Mesendoderm (in vitro differentiated cells): ENCODE data around the gene GOLGA3.
"Not testable (repeated sequence)": the region's sequence is repeated elsewhere in the genome, so short reads cannot be mapped to it uniquely, and the experiment has no call there.

ENCODE experiments used
- DNase-seq: peaks from one replicate; pipeline ENCODE4 v3.0.0; 2013
- H2AK5ac ChIP-seq: 2 replicates; pipeline ENCODE4 v1.6.1; 2013; ENCODE audit warnings: low read length, inconsistent platforms
- H2BK120ac ChIP-seq: 2 replicates; pipeline ENCODE4 v1.6.1; 2013; ENCODE audit warnings: low read depth, mild to moderate bottlenecking, low read length, moderate library complexity, mixed read lengths
- H2BK15ac ChIP-seq: replicated peaks from 2 replicates; pipeline ENCODE4 v1.6.1; 2013; ENCODE audit warnings: low read depth, mild to moderate bottlenecking, moderate library complexity
- H2BK5ac ChIP-seq: 2 replicates; pipeline ENCODE4 v1.6.1; 2013; ENCODE audit warnings: low read length, inconsistent platforms
- H3K18ac ChIP-seq: 2 replicates; pipeline ENCODE4 v1.6.1; 2013; ENCODE audit warnings: mild to moderate bottlenecking, low read length, mixed read lengths
- H3K23ac ChIP-seq: one replicate; pipeline ENCODE4 v1.6.1; 2013; ENCODE audit warnings: low read length
- H3K27ac ChIP-seq: 2 replicates; pipeline ENCODE4 v1.5.1; 2013; ENCODE audit warnings: low read depth, mild to moderate bottlenecking, inconsistent platforms, low read length, moderate library complexity
- H3K27me3 ChIP-seq: 2 replicates; pipeline ENCODE4 v1.6.1; 2013; ENCODE audit warnings: low read length, control low read depth, mild to moderate bottlenecking, inconsistent platforms; ENCODE audit not compliant: insufficient read depth, poor library complexity
- H3K36me3 ChIP-seq: 2 replicates; pipeline ENCODE4 v1.6.1; 2013; ENCODE audit warnings: low read length, inconsistent platforms; ENCODE audit not compliant: control insufficient read depth, insufficient read depth
- H3K4ac ChIP-seq: one replicate; pipeline ENCODE4 v1.6.1; 2013; ENCODE audit warnings: low read depth, mild to moderate bottlenecking, low read length, moderate library complexity
- H3K4me1 ChIP-seq: 2 replicates; pipeline ENCODE4 v1.6.1; 2013; ENCODE audit warnings: low read depth, low read length, inconsistent platforms; ENCODE audit not compliant: control insufficient read depth
- H3K4me2 ChIP-seq: 2 replicates; pipeline ENCODE4 v1.6.1; 2013; ENCODE audit warnings: low read length
- H3K4me3 ChIP-seq: 2 replicates; pipeline ENCODE4 v1.5.1; 2013; ENCODE audit warnings: mild to moderate bottlenecking, low read length
- H3K56ac ChIP-seq: one replicate; pipeline ENCODE4 v1.6.1; 2013; ENCODE audit warnings: low read length
- H3K79me1 ChIP-seq: 2 replicates; pipeline ENCODE4 v1.6.1; 2013; ENCODE audit warnings: low read length, inconsistent platforms
- H3K79me2 ChIP-seq: 2 replicates; pipeline ENCODE4 v1.6.1; 2013; ENCODE audit warnings: mild to moderate bottlenecking, low read length; ENCODE audit not compliant: control insufficient read depth, insufficient read depth
- H3K9ac ChIP-seq: 2 replicates; pipeline ENCODE4 v1.6.1; 2013; ENCODE audit warnings: low read length, inconsistent platforms
- H4K5ac ChIP-seq: one replicate; pipeline ENCODE4 v1.6.1; 2013; ENCODE audit warnings: low read length
- H4K8ac ChIP-seq: one replicate; pipeline ENCODE4 v1.6.1; 2013; ENCODE audit warnings: low read depth, mild to moderate bottlenecking, control low read depth, low read length, moderate library complexity
- WGBS: extraction: QIAGEN DNeasy Blood & Tissue Kit; methylation state at CpG from one replicate; pipeline ENCODE4 v1.1.7; 2013; ENCODE audit warnings: low lambda C conversion rate, missing lambda C conversion rate; ENCODE audit not compliant: insufficient coverage; ENCODE audit errors: extremely low coverage; 5-methylcytosine and 5-hydroxymethylcytosine counted together

GOLGA3 gene

DNA sequence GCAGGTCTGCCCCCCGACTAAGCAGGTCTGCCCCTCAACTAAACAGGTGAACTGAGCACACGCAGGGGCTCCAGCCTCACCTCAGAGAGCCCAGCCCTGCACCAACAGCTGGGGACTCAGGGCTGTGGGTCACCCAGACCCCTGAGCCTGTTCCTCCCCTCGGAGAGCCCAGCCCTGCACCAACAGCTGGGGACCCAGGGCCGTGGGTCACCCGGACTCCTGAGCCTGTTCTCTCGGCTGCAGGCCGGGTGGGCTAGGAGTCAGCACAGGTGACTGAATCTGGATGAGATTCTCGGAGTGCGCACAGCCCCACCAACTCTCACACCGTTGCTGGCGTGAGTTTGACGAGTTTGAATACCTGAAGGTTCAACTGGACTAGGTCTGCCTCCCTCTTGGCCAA, 46.7 kb downstream of the GOLGA3 start:
- Histone ChIP-seq H3K79me2 (no peaks in the 10 kb centered on the region), H2BK5ac (no peak overlapping the region), H2AK5ac (no peak overlapping the region), H3K4ac (no peak overlapping the region), H3K4me3 (no peak overlapping the region), H3K36me3 (peaks cover 30% of the 10 kb centered on the region), H3K4me1 (no peaks in the 10 kb centered on the region), H3K4me2 (no peak overlapping the region), H3K56ac (no peak overlapping the region), H3K9ac (no peak overlapping the region), H4K8ac (no peak overlapping the region), H3K18ac (no peak overlapping the region), H3K27ac (no peak overlapping the region), H3K23ac (no peak overlapping the region), H2BK15ac (no peak overlapping the region), H3K79me1 (peaks cover 3% of the 10 kb centered on the region), H4K5ac (no peak overlapping the region), H2BK120ac (no peak overlapping the region), H3K27me3 (no peaks in the 10 kb centered on the region)
- DNase-seq = no peak
- no CpG with 5 or more reads among the region's 12 CpGs for WGBS

DNA sequence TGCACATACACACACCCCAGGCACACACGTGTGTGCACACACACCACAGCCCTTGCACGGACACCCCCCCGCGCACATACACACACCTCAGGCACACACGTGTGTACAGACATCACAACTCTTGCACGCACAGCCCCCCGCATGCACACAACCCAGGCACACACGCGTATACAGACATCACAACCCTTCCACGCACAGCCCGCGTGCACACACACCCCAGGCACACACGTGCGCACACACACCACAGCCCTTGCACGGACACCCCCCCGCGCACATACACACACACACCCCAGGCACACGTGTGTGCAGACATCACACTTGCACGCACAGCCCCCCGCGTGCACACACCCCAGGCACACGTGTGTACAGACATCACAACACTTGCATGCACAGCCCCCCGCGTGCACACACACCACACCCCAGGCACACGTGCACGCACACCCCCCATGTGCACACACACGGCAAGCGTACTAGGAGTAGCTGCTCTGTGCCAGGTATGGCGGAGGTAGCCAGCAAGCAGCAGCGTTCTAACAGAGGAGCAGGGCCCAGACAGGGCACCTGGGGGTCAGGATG, 48.8 kb downstream of the GOLGA3 start:
- H3K27me3 ChIP-seq = no peaks in the 10 kb centered on the region
- no peak overlapping the region for H2BK120ac ChIP-seq
- no peak overlapping the region for H3K4ac ChIP-seq
- no peak overlapping the region for H3K4me2 ChIP-seq
- no CpG with 5 or more reads among the region's 30 CpGs for WGBS
- H3K4me1 ChIP-seq = no peaks in the 10 kb centered on the region
- no peak overlapping the region for H3K4me3 ChIP-seq
- H3K56ac ChIP-seq = no peak overlapping the region
- H3K23ac ChIP-seq = no peak overlapping the region
- H3K18ac ChIP-seq = no peak overlapping the region
- DNase-seq = no peak
- H3K36me3 ChIP-seq = peaks cover 26% of the 10 kb centered on the region
- no peak overlapping the region for H3K27ac ChIP-seq
- no peak overlapping the region for H4K8ac ChIP-seq
- no peak overlapping the region for H3K9ac ChIP-seq
- no peak overlapping the region for H2BK15ac ChIP-seq
- no peak overlapping the region for H2BK5ac ChIP-seq
- no peak overlapping the region for H4K5ac ChIP-seq
- H3K79me1 ChIP-seq = peaks cover 3% of the 10 kb centered on the region
- H3K79me2 ChIP-seq = no peaks in the 10 kb centered on the region
- no peak overlapping the region for H2AK5ac ChIP-seq

DNA sequence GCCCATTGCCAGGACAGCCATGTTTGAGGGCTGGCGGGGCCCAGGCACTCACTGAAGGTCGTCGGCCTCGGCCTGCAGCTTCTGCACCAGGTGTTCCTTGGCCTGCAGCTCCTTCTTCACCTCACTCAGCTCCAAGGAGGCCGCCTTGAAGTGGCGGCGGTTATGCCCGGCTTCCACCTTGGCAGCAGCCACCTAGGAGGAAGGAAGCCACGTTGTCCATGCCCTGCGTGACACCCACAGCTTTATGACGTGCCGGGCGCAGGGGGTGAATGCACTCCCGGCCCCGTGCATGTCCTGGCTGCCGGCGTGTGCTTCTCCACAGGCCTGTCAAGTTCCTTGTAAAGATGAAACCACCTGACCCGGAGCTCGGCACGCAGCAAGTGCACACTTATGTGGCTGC, 51.1 kb downstream of the GOLGA3 start:
- Histone ChIP-seq H3K79me2 (no peaks in the 10 kb centered on the region), H4K8ac (no peak overlapping the region), H3K9ac (no peak overlapping the region), H3K36me3 (peaks cover 22% of the 10 kb centered on the region), H2BK5ac (no peak overlapping the region), H3K79me1 (no peaks in the 10 kb centered on the region), H2BK15ac (no peak overlapping the region), H3K4me3 (no peak overlapping the region), H3K4me2 (no peak overlapping the region), H3K27ac (no peak overlapping the region), H4K5ac (no peak overlapping the region), H2AK5ac (no peak overlapping the region), H3K4ac (no peak overlapping the region), H3K23ac (no peak overlapping the region), H3K27me3 (no peaks in the 10 kb centered on the region), H2BK120ac (no peak overlapping the region), H3K18ac (no peak overlapping the region), H3K56ac (no peak overlapping the region), H3K4me1 (no peaks in the 10 kb centered on the region)
- no peak for DNase-seq
- no CpG with 5 or more reads among the region's 20 CpGs for WGBS

DNA sequence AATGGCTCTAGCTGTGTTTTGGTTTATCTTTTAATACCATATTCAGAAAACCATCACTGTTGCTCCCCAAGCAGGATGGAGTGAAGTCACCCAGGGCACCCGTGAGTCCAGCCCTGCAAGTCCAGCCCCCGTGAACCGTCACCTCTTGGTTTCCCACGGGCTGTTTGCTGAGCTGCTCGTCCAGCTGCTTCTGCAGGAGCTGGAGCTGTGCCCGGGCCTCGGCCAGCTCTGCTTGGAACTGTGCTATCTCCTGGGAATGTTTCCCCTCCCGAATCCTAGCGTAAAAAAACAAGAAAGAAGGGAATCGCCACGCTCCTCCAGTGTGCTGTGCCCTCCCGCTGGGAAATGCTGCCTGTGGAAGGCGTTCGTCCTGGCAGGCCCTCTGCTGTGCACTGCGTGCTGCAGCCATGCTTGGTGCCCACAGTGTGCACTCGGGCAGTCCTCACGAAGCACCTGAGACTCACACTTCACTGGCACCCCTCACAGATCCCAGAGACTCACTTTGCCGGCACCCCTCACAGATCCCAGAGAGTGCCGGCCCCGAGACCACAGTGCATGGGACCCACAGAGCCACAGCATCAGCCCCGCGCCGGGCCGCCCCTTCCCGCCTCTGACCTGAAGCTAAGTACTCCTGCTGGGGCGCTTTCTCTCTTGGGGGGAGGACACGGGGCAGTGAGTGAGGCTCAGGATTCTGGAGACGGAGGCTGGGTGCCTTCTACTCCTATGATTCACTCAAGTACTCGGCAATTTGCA, 51.7 kb downstream of the GOLGA3 start:
- no CpG with 5 or more reads among the region's 29 CpGs for WGBS
- Histone ChIP-seq H3K56ac (no peak overlapping the region), H2AK5ac (no peak overlapping the region), H3K4me2 (no peak overlapping the region), H3K18ac (no peak overlapping the region), H3K4me1 (no peaks in the 10 kb centered on the region), H2BK120ac (no peak overlapping the region), H3K27me3 (no peaks in the 10 kb centered on the region), H3K9ac (no peak overlapping the region), H3K4me3 (no peak overlapping the region), H2BK15ac (no peak overlapping the region), H3K4ac (no peak overlapping the region), H4K8ac (no peak overlapping the region), H3K27ac (no peak overlapping the region), H3K79me2 (no peaks in the 10 kb centered on the region), H4K5ac (no peak overlapping the region), H3K36me3 (peaks cover 21% of the 10 kb centered on the region), H2BK5ac (no peak overlapping the region), H3K23ac (no peak overlapping the region), H3K79me1 (no peaks in the 10 kb centered on the region)
- no peak for DNase-seq

DNA sequence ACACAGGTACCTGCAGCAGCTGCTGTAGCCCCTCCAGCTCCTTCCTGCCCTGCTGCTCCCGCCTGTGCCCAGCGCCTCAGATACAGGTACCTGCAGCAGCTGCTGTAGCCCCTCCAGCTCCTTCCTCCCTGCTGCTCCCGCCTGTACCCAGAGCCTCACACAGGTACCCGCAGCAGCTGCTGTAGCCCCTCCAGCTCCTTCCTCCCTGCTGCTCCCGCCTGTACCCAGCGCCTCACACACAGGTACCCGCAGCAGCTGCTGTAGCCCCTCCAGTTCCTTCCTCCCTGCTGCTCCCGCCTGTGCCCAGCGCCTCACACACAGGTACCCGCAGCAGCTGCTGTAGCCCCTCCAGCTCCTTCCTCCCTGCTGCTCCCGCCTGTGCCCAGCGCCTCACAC, 52.4 kb downstream of the GOLGA3 start:
- H4K8ac ChIP-seq, H2BK5ac ChIP-seq, H3K4ac ChIP-seq, H3K4me3 ChIP-seq, H3K23ac ChIP-seq, H3K79me2 ChIP-seq, H2BK120ac ChIP-seq, H3K4me2 ChIP-seq, H3K56ac ChIP-seq, H3K4me1 ChIP-seq, H4K5ac ChIP-seq, H3K18ac ChIP-seq, H3K9ac ChIP-seq, H2AK5ac ChIP-seq, H3K79me1 ChIP-seq, H3K27ac ChIP-seq, H2BK15ac ChIP-seq, H3K27me3 ChIP-seq, DNase-seq: not testable (repeated sequence)
- WGBS = no CpG with 5 or more reads among the region's 12 CpGs
- H3K36me3 ChIP-seq = peaks cover 20% of the 10 kb centered on the region
